Progenitor cell of endocrine pancreas (in vitro differentiated cells): ENCODE data around the gene NLK. TPM values are rescaled to one million over a fixed set of nuclear protein-coding genes. Genes with fewer than 3 reads are reported as not detected.
"Not testable (repeated sequence)": the region's sequence is repeated elsewhere in the genome, so short reads cannot be mapped to it uniquely, and the experiment has no call there.

Source experiments
- DNase-seq: peaks from one replicate; pipeline ENCODE4 v3.0.0; 2021; ENCODE audit warnings: low spot score; ENCODE audit not compliant: unreplicated experiment
- H3K27ac Mint-ChIP-seq: 2 replicates; pipeline ENCODE4 v1.8.0; 2021; ENCODE audit warnings: mild to moderate bottlenecking, moderate library complexity, mixed read lengths
- H3K27me3 Mint-ChIP-seq: 2 replicates; pipeline ENCODE4 v1.8.0; 2021; ENCODE audit warnings: mixed read lengths
- H3K36me3 Mint-ChIP-seq: 2 replicates; pipeline ENCODE4 v1.8.0; 2022; ENCODE audit warnings: mixed read lengths; ENCODE audit not compliant: insufficient read depth
- H3K4me1 Mint-ChIP-seq: 2 replicates; pipeline ENCODE4 v1.8.0; 2021; ENCODE audit warnings: low read depth, mixed read lengths
- H3K4me3 Mint-ChIP-seq: 2 replicates; pipeline ENCODE4 v1.8.0; 2021; ENCODE audit warnings: low read depth, mild to moderate bottlenecking, moderate library complexity, mixed read lengths
- H3K9me3 Mint-ChIP-seq: 2 replicates; pipeline ENCODE4 v1.8.0; 2021; ENCODE audit warnings: low read depth, mixed read lengths
- CTCF ChIP-seq: fragments of 200-600 bp; sonication (generic); IDR thresholded peaks from one replicate; pipeline ENCODE4 v1.5.0; 2021; ENCODE audit warnings: antibody characterized with exemption, mild to moderate bottlenecking; ENCODE audit not compliant: unreplicated experiment
- total RNA-seq: library from RNA; stranded (reverse); gene quantifications from 2 replicates; pipeline ENCODE4 v1.2.1, GENCODE V29; 2021

The NLK gene
- total RNA-seq, 1 donor from 2014 or later = 38.9 TPM

GRCh38 chr17:28181568-28181967, 139.1 kb downstream of the NLK start:
- Mint-ChIP-seq H3K9me3 (peaks cover 10% of the 10 kb centered on the region), H3K27ac (no peak overlapping the region), H3K4me1 (peaks cover 3% of the 10 kb centered on the region), H3K36me3 (peaks cover 28% of the 10 kb centered on the region), H3K4me3 (no peak overlapping the region), H3K27me3 (no peaks in the 10 kb centered on the region)
- no peak for TF ChIP-seq CTCF
- no peak for DNase-seq

- H3K4me1 Mint-ChIP-seq = peaks cover 3% of the 10 kb centered on the region
- no peak overlapping the region for H3K27ac Mint-ChIP-seq
- peaks cover 32% of the 10 kb centered on the region for H3K36me3 Mint-ChIP-seq
- H3K4me3 Mint-ChIP-seq = no peak overlapping the region
- peaks cover 11% of the 10 kb centered on the region for H3K9me3 Mint-ChIP-seq
- H3K27me3 Mint-ChIP-seq = peaks cover 2% of the 10 kb centered on the region
- TF ChIP-seq CTCF = no peak
- DNase-seq = no peak
Observed at GRCh38 chr17:28182559-28182958, 140.1 kb downstream of the NLK start.

GRCh38 chr17:28185658-28186057, 143.2 kb downstream of the NLK start:
- Mint-ChIP-seq H3K27ac (no peak overlapping the region), H3K27me3 (peaks cover 12% of the 10 kb centered on the region), H3K4me1 (peaks cover 10% of the 10 kb centered on the region), H3K36me3 (peaks cover 31% of the 10 kb centered on the region), H3K9me3 (peaks cover 11% of the 10 kb centered on the region), H3K4me3 (no peak overlapping the region)
- DNase-seq = no peak
- no peak for TF ChIP-seq CTCF

- Mint-ChIP-seq H3K4me1 (peaks cover 10% of the 10 kb centered on the region), H3K36me3 (peaks cover 34% of the 10 kb centered on the region), H3K27me3 (peaks cover 19% of the 10 kb centered on the region), H3K9me3 (peaks cover 11% of the 10 kb centered on the region)
- DNase-seq, H3K27ac Mint-ChIP-seq, H3K4me3 Mint-ChIP-seq: not testable (repeated sequence)
Observed at GRCh38 chr17:28186472-28186871, 144.0 kb downstream of the NLK start.

- Mint-ChIP-seq H3K27me3 (peaks cover 21% of the 10 kb centered on the region), H3K27ac (no peak overlapping the region), H3K4me3 (no peak overlapping the region), H3K36me3 (peaks cover 39% of the 10 kb centered on the region), H3K4me1 (peaks cover 10% of the 10 kb centered on the region), H3K9me3 (peaks cover 11% of the 10 kb centered on the region)
- DNase-seq = no peak
- no peak for TF ChIP-seq CTCF
Observed at GRCh38 chr17:28187931-28188330, 145.5 kb downstream of the NLK start.

- TF ChIP-seq CTCF = no peak
- Mint-ChIP-seq H3K27me3 (peaks cover 21% of the 10 kb centered on the region), H3K4me3 (no peak overlapping the region), H3K9me3 (peaks cover 11% of the 10 kb centered on the region), H3K27ac (no peak overlapping the region), H3K36me3 (peaks cover 44% of the 10 kb centered on the region), H3K4me1 (peaks cover 10% of the 10 kb centered on the region)
- DNase-seq = no peak
Observed at GRCh38 chr17:28188841-28189263, 146.4 kb downstream of the NLK start.
